ENCODE measurements around the gene KMO.

GRCh38 chr1:241593186-241593585 lies 61.0 kb downstream of the KMO start:
- TF ChIP-seq CTCF (IDR thresholded peaks at IDR 0.05; ENCODE audit: control extremely low read depth in 1 of 3, insufficient read depth in 1 of 3, low read depth in 1 of 3, low read length in 3 of 3) (no peak), GTF2F1 (IDR thresholded peaks at IDR 0.05; ENCODE audit: borderline replicate concordance, low read depth, low read length) (no peak)
